Measurements from ENCODE around the gene ARHGEF18.

The ARHGEF18 gene

DNA sequence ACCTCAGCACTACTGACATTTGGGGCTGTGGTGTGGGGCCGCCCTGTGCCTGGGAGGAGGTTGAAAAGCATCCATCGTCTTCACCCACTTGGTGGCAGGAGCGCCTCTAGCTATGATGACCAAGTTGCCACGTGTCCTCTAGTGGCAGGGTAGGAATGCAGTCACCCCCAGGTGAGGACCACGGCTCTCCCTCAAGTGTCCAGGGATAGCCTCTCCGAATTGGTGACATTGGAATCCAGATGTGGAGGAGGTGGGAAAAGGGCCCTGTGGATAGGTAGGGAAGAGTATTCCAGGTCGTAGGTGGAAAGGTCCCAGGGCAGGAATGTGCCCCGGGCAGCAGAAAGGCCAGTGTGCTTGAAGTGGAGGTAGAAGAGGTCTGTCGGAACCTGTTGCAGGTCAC lies 37.6 kb downstream of the ARHGEF18 start:
- DNase-seq = no peak

DNA sequence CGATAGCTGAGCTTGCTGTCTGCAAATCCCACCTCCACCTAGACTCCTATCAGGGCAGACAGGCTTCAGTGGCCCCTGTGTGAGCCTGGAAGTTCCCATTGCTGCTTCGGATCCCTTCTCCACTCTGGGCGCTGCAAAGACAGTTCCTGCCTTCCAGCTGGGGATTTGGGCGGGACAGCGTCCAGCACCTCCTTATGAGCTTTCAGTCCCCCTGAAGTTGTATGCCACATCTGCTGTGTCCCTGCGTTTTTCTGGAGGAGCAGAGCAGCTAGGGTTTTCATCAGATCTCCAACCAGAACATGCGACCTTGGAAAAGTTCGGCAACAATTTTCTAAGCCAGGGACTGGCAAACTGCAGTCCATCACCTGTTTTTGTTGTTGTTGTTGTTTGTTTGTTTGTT lies 38.0 kb downstream of the ARHGEF18 start:
- no peak for DNase-seq

DNA sequence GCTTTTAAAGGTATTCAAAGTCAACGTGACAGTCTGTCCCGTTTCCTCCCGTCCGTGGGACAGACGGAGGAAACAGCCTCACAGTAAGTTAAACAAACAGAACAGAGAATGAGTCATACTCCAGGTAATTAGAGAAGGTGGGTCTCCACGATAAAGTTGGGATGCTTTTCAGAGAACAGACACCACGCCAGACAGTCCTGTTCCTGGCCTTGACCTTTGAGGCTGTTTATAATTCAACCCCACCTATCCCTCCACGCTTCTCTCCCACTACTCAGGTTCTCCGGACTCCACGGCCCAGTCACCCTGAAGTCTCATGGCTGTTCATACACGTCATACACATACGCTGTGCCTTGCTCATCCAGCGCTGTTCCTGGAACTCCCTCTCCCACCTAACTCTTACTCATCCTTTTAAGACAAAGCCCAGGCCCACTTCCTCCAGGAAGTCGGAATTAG lies 42.5 kb downstream of the ARHGEF18 start:
- DNase-seq = no peak

DNA sequence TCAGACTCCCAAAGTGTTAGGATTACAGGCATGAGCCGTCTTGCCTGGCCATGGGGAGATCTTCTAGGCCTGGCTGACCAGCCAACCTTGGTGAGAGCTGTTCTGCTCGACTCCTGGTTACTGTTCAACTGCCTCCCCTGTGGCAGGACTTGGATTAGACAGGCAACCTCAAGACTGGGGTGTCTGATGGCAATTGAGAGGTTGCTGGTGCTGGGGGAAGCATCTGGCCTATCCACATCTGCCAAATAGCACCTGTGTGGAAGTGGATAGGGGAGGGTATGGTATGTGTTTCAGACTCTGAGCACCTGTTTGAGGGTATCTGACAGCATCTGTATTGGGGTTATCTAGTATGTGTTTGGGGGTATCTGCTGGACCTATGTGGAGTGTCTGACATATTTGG lies 44.7 kb downstream of the ARHGEF18 start:
- no peak for DNase-seq

DNA sequence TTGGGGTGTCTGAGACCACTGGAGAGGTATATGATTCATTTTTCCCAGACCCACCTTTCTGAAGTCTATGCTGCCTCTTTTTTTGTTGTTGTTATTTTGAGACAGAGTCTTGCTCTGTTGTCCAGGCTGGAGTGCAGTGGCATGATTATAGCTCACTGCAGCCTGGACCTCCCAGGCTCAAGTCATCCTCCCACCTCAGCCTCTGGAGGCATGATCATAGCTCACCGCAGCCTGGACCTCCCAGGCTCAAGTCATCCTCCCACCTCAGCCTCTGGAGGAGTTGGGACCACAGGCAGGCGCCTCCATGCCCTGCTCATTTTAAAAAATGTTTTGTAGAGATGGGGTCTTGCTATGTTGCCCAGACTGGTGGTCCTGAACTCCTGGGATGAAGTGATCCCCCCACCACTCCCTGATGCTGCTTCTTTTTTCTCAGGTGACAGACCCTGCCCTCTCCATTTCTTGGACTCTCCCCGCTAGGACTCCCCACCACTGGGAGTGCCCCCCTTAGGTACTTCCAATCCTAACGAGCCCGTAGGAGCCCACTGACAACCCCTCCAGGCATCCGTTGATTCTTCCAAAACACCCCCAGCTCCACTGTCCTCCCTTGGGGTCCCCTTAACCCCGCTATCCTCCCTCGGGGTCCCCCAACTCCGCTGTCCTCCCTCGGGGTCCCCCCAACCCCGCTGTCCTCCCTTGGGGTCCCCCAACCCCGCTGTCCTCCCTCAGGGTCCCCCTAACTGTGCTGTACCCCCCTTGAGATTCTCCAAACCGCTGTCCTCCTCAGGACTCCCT lies 45.4 kb downstream of the ARHGEF18 start:
- no peak for DNase-seq

DNA sequence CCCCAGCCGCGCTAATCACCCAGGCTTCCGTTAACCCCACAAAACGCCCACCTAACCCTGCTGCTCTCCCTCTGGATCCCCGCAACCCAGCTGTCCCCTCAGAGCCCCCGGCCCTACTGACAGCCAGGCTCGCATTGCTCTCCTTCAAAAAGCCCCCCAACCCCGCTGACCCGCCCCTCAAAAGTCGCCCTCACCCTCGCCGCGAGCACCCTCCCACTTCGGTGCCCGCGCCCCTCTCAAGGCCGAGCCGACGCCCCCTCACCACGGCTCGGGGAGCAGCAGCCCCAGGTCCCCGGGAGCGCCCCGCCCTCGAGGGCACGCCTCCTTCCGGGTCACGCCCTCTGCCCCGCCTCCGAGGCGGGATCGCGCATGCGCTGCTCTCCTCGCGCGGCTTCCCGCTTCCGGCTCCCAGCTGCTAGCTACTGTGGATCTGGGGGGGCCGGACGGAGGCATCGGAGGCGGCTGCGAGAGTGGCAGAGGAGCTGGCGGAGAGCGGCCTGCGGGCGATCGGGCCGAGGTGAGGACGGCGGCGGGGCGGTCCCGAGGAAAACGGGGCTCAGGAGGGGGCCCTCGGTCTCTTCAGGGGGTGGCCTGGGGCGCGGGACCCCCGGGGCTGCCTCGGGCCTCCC lies 46.1 kb downstream of the ARHGEF18 start:
- DNase-seq = peak; percentile 76 to 77

DNA sequence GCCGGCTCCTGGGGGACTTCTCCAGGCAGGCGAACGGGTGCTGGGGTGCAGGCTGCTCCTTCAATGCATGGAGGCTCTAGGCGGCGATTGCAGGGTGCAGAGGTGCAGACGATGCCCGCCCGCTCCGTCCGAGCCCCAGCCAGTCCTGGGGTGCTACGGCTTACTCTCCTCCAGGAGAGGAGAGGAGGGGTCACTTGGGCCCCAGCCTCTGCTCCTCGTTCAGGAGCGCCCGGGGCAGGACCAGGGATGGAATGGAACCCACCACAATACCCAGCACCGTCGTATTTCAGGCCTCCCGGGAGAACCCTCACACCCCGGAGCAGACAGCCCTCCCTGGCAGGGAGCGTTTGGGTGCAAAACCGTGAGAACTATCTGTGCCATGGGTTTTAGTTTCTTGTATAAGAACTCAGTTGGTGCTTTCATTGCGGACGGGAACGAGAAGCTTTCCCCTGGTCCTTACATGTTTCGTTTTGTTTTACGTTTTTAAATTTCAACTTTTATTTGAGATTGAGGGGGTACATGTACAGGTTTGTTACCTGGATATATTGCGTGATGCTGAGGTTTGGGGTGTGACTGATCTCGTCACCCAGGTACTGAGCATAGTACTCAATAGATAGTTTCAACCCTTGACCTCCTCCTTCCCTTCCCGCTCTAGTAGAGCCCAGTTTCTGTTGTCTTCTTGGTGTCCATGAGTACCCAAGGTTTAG lies 46.8 kb downstream of the ARHGEF18 start:
- DNase-seq = no peak

DNA sequence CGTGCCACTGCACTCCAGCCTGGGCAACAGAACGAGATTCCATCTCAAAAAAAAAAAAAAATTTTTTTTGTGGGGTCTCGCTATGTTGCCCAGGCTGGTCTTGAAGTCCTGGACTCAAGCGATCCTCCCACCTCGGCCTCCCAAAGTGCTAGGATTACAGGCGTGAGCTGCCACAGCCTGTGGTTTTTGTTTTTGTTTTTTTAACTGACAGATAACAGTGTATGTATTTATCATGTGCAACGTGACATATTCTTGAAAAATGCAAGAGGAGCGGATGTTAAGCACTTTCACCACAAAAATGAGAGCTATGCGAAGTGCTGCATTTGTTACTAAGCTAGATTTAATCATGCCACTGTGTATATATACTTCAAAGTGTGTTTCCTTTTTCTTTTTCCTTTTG lies 49.0 kb downstream of the ARHGEF18 start:
- DNase-seq = no peak
